GM19025 (cell line): ENCODE measurements around the gene CNKSR1.
"Not testable (repeated sequence)": the region's sequence is repeated elsewhere in the genome, so short reads cannot be mapped to it uniquely, and the experiment has no call there.

Source experiments
- ATAC-seq: cut with Tn5 transposase; IDR thresholded peaks from one replicate; pipeline ENCODE4 v1.9.1; 2021; ENCODE audit warnings: mild to moderate bottlenecking, low read depth, moderate library complexity; ENCODE audit not compliant: unreplicated experiment

Gene CNKSR1

DNA sequence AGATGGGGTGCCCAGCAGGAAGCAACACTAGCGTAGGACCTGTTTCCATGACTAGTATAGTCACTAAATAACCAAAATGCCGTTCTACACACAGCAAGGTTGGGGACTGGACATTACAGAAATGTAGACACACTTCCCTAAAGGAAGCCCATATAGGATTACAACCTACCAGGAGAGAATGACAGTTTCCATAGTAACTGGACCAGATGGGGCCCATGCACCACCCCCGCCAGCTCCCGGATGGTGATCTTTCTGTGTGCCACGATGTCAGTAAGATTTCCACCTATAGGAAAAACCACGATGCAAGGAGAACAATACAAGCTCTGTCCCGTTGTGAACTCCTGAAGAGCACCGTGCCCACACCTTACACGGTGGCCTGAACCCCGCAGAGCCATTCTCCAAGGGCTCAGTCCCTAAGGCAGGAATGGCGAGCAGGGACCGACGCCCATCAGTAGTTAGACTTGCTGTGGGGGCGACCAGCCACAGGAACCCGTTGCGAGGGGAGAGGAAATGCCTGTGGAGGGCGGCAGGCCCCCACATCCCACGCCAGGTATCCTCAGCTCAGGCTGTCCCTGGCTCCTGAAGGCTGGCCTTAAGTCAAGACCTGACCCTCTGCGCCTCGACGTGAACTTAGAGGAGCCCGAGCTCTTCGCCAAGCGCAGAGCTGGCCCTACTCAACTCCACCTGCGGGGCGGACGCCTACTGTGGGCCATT lies 43.1 kb downstream of the CNKSR1 start:
- no peak for ATAC-seq

DNA sequence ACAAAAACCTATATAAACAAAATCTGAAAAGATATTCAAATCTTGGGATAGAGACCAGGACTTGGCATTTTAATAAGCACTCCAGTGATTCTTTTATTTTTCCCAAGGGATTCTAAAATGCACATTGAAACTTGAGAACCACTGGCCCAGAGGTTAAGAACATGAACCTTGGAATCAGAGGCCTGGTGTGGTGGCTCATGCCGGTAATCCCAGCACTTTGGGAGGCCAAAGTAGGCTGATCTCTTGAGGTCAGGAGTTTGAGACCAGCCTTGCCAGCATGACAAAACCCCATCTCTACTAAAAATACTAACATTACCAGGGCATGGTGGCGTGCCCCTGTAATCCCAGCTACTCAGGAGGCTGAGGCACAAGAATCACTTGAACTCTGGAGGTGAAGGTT lies 43.8 kb downstream of the CNKSR1 start:
- ATAC-seq, result no peak

DNA sequence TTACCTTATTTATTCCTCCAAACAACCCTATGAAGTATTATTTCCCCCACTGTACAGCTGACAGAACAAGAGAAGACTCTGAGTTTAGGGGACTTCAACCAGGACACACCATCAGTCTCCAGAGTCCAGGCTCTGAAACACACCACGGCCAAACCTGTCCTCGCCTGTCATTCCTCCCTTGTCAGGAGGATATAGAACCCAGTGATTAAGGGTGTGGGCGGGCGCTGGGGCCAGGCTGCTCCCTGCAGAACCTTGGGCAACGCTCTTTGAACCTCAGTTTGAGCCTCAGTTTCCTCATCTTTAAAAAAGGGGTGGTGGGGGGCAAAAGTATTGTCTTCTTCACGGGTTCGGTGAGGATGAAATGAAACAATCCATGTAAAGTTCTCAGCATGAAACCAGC lies 47.3 kb downstream of the CNKSR1 start:
- no peak for ATAC-seq

DNA sequence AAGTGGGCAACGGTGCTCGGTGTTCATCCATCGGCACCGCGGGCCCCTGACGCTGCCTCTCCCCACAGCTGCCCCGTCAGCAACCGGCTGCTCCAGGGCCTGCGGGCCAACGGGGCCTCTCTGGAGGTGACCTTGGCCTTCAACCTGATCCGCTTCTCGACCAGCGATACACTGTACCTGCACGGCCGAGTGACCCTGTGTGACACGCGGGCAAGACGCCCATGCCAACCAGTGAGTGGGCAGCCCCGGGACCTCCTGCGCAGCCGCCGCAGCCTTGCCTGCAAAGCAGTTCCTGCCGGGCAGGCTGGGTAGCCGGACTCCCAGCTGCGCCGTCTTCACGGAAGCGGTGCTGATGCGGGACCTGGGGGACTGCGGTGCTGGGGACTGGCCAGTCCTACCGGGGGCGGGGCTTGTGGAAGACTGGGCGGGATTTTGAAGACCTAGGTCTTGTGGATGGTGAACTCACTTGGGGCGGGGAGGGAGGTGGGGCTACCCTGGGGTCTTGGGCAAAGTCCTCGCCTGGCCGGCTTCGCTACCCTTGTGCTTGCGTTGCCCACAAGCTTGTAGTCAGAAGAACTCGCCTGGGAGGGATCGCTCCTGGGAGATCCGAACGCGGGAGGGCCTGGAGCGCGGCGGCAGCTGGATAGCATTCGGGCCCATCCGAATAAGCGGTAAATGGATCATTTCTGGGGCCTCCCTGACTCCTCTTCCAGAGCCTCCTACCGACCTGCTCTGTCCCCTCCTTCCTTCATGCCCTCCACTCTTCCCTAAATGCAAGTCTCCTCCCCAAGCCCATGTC lies 47.9 kb downstream of the CNKSR1 start:
- ATAC-seq, result no peak

DNA sequence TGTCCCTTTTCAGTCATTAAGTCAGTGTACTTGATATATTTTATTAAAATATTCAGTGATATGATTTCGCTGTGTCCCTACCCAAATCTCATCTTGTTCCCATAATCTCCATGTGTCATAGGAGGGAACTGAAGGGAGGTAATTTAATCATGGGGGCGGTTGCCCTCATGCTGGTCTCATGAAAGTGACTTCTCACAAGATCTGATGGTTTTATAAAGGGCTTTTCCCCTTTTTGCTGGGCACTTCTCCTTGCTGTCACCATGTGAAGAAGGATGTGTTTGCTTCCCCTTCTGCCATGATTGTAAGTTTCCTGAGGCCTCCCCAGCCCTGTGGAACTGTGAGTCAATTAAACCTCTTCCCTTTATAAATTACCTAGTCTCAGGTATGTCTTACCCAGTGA lies 53.4 kb downstream of the CNKSR1 start:
- ATAC-seq, result not testable (repeated sequence)

DNA sequence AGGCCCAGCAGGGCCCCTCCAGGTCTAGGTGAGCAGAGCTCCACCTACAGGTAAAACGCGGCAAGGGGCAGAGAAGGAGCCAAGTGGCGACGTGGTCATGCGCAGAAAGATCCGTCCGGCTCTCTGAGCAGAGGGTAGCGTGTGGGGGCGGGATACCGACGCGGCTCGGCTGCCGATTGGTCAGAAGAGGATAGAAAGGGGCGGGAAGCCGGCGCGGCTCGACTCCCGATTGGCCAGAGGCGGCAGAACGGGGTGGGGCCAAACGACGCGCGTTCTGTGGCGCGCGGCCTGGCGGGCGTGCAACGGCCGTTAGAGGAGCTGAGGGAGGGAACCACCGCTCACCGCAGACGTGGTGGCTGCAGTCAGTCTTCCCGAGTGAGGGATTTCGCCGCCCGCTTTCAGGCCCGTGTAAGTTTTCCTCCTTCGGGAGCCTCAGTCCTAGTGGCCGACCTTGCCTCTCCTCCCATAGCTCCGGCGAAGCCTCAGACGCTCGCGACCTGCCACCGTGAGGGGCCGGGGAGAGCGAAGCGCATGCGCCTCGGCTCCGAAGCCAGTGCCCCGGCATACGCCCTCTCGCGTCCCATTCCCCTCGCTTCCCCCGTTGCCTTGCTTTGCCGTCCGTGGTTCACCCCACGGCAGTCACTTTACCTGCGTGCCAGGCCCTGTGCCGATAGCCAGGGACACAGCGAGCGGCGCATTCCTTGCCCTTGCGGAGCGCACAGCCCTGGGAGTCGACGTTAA lies 56.8 kb downstream of the CNKSR1 start, which contains the start of gene CEP85:
Gene CEP85 (plus strand): TSS at position 298 of the 741 bp plus-strand sequence. CDS start 5,584 bp downstream, outside the sequence.
- peak; percentile 93 for ATAC-seq

DNA sequence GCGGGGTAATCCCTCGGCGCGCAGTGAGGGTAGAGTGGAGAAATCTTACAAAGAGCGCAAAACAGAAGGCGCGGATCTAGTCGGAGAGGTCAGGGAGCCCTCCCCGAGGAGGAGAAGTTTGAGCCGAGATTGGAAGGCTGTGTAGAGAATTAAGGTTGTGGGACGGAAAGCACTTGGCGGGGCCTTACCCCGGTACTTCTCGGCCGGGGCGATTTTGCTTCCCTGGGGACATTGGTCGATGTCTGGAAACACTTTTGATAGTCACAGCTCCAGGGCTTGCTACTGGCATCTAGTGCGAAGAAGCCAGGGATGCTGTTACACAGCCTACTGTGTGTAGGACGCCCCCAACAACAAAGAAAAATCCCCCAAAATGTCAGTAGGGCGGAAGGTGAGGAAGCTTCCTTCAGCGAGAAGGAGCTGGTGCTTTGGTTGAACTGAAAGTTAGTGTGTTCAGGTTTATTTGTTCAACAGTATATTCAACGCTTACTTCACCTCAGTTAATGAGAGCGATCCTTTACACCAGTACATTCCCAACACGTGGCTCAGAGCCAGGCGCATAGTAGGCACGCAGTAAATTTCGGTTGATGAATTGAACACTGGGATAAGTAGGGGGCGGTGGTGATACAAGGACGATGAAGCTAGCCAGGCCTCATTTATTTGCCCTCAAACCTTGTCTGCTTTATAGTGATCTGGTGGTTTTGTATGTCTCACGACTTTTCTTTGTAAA lies 57.5 kb downstream of the CNKSR1 start:
- ATAC-seq, result no peak

DNA sequence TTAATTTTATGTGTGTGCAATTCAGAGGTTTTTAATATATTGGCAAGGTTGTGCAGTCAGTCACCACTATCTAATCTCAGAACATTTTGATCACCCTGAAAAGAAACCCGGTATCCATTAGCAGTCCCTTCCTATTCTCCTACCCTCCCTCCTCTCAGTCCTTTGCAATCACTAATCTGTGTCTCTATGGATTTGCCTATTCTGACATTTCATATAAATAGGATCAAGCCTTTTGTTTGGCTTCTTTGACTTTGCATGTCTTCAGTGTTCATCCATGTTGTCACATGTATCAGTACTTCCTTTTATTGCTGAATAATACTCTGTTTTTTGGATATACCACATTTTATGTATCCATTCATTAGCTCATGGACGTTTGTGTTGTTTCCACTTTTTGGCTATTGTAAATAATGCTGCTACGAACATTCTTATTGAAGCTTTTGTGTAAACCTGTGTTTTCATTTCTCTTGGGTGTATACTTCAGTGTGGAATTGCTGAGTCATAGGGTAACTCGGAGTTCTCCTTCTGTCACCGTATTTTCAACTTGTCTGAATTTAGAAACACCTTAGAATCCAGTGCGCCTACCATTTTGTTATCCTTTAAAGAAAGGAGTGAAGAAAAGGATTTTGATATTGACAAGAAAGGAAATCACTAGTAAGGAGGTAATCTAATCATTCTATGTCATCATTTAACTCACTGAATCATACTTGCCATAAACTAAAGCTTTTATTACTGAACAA lies 60.1 kb downstream of the CNKSR1 start:
- ATAC-seq, result no peak
